Uterus (tissue), 4 donors: ENCODE results near the gene PLEKHA4. TPM values are rescaled to one million over a fixed set of nuclear protein-coding genes. Genes with fewer than 3 reads are reported as not detected.

ENCODE experiments used
- DNase-seq, 2 donors: peaks; one replicate each; pipeline ENCODE4 v3.0.0-alpha.2; 2019 to 2020
- H3K27ac ChIP-seq, 2 donors: fragments of 200-600 bp; sonication (generic); 1 replicate in 1 of 2; 2 replicates in 1 of 2; pipeline ENCODE4 v1.5.1; 2016 to 2018
- H3K27me3 ChIP-seq, 2 donors: fragments of 200-600 bp; sonication (generic); one replicate each; pipeline ENCODE4 v1.5.1; 2018 to 2019; ENCODE audit warnings: control low read depth in 1 of 2
- H3K36me3 ChIP-seq, 2 donors: fragments of 200-600 bp; sonication (generic); one replicate each; pipeline ENCODE4 v1.5.1; 2019; ENCODE audit warnings: control low read depth in 1 of 2
- H3K4me1 ChIP-seq, 2 donors: fragments of 200-600 bp; sonication (generic); one replicate each; pipeline ENCODE4 v1.5.1; 2018 to 2019; ENCODE audit warnings: control low read depth in 1 of 2
- H3K4me3 ChIP-seq, 2 donors: fragments of 200-600 bp; sonication (generic); 1 replicate in 1 of 2; 2 replicates in 1 of 2; pipeline ENCODE4 v1.5.1; 2018 to 2019; ENCODE audit warnings: mild to moderate bottlenecking in 1 of 2
- H3K9me3 ChIP-seq, 2 donors: fragments of 200-600 bp; sonication (generic); one replicate each; pipeline ENCODE4 v1.5.1; 2019; ENCODE audit warnings: control low read depth in 1 of 2
- CTCF ChIP-seq, 4 experiments: fragments of 200-600 bp in 2 of 4; fragments of 450-650 bp in 2 of 4; sonication (generic) in 2 of 4; IDR thresholded peaks; one replicate each; pipeline ENCODE4 v1.5.1; 2016 to 2019; ENCODE audit warnings: antibody characterized with exemption in 4 of 4, mild to moderate bottlenecking in 2 of 4, moderate library complexity in 1 of 4
- POLR2A ChIP-seq, 2 donors: fragments of 450-650 bp; IDR thresholded peaks; one replicate each; pipeline ENCODE4 v1.6.1; 2016; ENCODE audit warnings: antibody characterized with exemption in 2 of 2, mild to moderate bottlenecking in 1 of 2, moderate library complexity in 1 of 2
- intact Hi-C: fragments of 100-400 bp; cut with DNase I; formaldehyde crosslinking; loops from one replicate; pipeline ENCODE4 v1.15.1; 2023; ENCODE audit warnings: low total_unique reads
- total RNA-seq, 4 donors: library from RNA; depleted of rRNA in 3 of 4; stranded (reverse); fragments of >200 nt in 3 of 4; gene quantifications; one replicate each; pipeline versions ENCODE4 v1.1.0 to v1.2.4, GENCODE V29; 2014 to 2023
- donor health status: DM: yes; HTN: yes; CAD: no.

Gene PLEKHA4
- 10 to 100 TPM in 2 of 4 donors, 1 to 10 TPM in 2; 1.3 to 60.4 (median 10.4) TPM for total RNA-seq

GRCh38 chr19:48868114-48868886 is at the start of gene PLEKHA4:
PLEKHA4 (minus strand) TSS chr19:48868617; CDS start chr19:48867620, 997 bp downstream.
- peak; percentile 80 to 89 for DNase-seq
- no peaks in the 10 kb centered on the region for H3K36me3 ChIP-seq
- TF ChIP-seq CTCF (IDR thresholded peaks at IDR 0.05) (no peak), POLR2A (IDR thresholded peaks at IDR 0.05) (peak; percentile 34 to 66)
- H3K9me3 ChIP-seq = no peaks in the 10 kb centered on the region
- H3K4me1 ChIP-seq = peaks cover 6 to 7% of the 10 kb centered on the region in 2 donors
- peak within 1 kb of the TSS; percentile 89 to 94 for H3K27ac ChIP-seq
- H3K4me3 ChIP-seq = peak within 1 kb of the TSS; percentile 31 to 47
- intact Hi-C loops = no loop called here
- no peaks in the 10 kb centered on the region for H3K27me3 ChIP-seq

- TF ChIP-seq POLR2A (IDR thresholded peaks at IDR 0.05) = no peak
- no peak for TF ChIP-seq CTCF (IDR thresholded peaks at IDR 0.05)
- Histone ChIP-seq H3K27ac (no peak overlapping the region), H3K4me3 (no peak overlapping the region), H3K9me3 (no peaks in the 10 kb centered on the region), H3K4me1 (no peaks in the 10 kb centered on the region), H3K27me3 (no peaks in the 10 kb centered on the region), H3K36me3 (no peaks in the 10 kb centered on the region)
- intact Hi-C loops = no loop called here
- no peak for DNase-seq
Observed at GRCh38 chr19:48918071-48918470, 49.7 kb upstream of the PLEKHA4 start.

DNA sequence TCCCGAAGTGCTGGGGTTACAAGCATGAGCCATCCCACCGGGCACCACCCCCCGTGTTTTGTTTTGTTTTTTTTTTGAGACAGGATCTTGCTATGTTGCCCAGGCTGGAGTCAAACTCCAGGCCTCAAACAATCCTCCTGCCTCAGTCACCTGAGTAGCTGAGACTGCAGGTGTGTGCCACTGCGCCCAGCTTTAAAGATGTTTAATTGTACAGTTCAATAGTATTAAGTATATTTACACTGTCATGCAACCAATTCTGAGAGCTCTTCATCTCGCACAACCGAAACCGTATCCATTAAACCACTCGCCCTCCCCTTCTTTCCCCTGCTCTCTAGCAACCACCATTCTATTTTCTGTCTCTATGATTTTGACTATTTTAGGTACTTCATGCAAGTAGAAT is 47.3 kb upstream of the PLEKHA4 start:
- intact Hi-C loops = no loop called here
- Histone ChIP-seq H3K4me3 (no peak overlapping the region), H3K9me3 (no peaks in the 10 kb centered on the region), H3K27me3 (no peaks in the 10 kb centered on the region), H3K4me1 (no peaks in the 10 kb centered on the region), H3K27ac (no peak overlapping the region), H3K36me3 (no peaks in the 10 kb centered on the region)
- TF ChIP-seq POLR2A (IDR thresholded peaks at IDR 0.05) (no peak), CTCF (IDR thresholded peaks at IDR 0.05) (no peak)
- no peak for DNase-seq

- no peaks in the 10 kb centered on the region for H3K36me3 ChIP-seq
- intact Hi-C loops = no loop called here
- no peaks in the 10 kb centered on the region for H3K27me3 ChIP-seq
- H3K4me3 ChIP-seq = no peak overlapping the region
- no peak overlapping the region for H3K27ac ChIP-seq
- no peak for DNase-seq
- H3K9me3 ChIP-seq = no peaks in the 10 kb centered on the region
- H3K4me1 ChIP-seq = no peaks in the 10 kb centered on the region
- TF ChIP-seq CTCF (IDR thresholded peaks at IDR 0.05) (no peak), POLR2A (IDR thresholded peaks at IDR 0.05) (no peak)
Observed at GRCh38 chr19:48914181-48914580, 45.8 kb upstream of the PLEKHA4 start.

DNA sequence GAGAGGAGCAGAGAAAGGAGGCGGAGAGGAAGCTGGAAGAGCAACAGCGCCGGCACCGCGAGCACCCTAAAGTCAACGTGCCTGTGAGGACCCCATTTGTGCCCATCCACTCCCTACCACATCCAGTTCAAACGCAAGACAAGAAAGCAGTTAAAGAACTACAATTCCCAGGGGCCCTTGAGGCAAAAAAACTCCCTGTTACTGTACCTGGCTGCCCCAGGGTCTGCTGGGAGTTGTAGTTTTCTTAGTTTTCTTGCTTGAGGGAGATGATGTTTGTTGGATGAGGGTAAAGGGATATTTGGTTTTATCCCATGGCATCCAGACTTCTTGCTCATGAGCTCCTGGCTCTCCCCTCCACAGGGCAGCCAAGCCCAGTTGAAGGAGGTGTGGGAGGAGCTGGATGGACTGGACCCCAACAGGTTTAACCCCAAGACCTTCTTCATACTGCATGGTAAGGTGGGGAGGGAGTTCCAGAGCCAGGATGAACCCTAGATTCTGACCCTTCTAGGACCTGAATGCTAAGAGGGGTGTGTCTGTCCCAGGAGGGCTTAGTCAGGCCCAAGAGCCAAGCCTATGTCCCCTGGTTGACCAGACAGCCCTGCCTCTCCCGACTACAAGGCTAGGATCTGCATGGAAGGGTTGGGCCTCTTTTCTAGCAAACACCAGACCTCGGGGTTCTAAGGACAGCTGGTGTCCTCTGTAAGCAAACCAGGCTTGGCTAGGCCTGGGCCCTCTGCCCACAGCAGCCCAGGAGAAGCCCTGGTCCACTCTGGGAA is 44.9 kb upstream of the PLEKHA4 start:
- intact Hi-C loops = no loop called here
- H3K4me1 ChIP-seq = no peaks in the 10 kb centered on the region
- no peak overlapping the region for H3K27ac ChIP-seq
- no peaks in the 10 kb centered on the region for H3K9me3 ChIP-seq
- no peaks in the 10 kb centered on the region for H3K36me3 ChIP-seq
- TF ChIP-seq POLR2A (IDR thresholded peaks at IDR 0.05) = no peak
- no peak for TF ChIP-seq CTCF (IDR thresholded peaks at IDR 0.05)
- no peak for DNase-seq
- no peaks in the 10 kb centered on the region for H3K27me3 ChIP-seq
- H3K4me3 ChIP-seq = no peak overlapping the region
